HG03342 (cell line): Measurements from ENCODE around the gene ECI2.
A peak's percentile ranks its signal among the peaks of the same experiment; 100 is the strongest.
"Not testable (repeated sequence)": the region's sequence is repeated elsewhere in the genome, so short reads cannot be mapped to it uniquely, and the experiment has no call there.

ENCODE experiments used
- ATAC-seq: cut with Tn5 transposase; IDR thresholded peaks from one replicate; pipeline ENCODE4 v1.9.1; 2021; ENCODE audit warnings: mild to moderate bottlenecking, moderate library complexity; ENCODE audit not compliant: unreplicated experiment

ECI2 gene

DNA sequence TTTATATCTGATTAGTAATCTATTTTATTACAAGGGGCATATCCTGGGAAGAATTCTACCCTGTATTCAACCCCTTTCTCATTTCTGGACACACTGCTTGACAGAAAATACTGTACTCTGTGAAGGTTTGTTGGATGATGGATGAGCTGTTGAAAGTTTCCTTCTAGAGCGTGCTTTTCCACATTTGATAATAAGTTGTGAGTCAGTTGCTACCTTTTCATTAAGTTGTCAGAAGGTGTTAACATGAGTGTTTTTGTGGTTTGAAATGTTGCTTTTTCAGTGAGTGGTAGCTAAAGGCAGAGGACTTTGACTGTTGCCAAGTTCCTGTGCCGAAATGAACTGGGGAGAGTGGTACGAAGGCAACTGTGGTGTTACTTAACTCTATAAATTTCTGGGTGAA, 3.9 kb upstream of the ECI2 start:
- ATAC-seq = no peak

- no peak for ATAC-seq
Observed at GRCh38 chr6:4138186-4138585, 2.8 kb upstream of the ECI2 start.

DNA sequence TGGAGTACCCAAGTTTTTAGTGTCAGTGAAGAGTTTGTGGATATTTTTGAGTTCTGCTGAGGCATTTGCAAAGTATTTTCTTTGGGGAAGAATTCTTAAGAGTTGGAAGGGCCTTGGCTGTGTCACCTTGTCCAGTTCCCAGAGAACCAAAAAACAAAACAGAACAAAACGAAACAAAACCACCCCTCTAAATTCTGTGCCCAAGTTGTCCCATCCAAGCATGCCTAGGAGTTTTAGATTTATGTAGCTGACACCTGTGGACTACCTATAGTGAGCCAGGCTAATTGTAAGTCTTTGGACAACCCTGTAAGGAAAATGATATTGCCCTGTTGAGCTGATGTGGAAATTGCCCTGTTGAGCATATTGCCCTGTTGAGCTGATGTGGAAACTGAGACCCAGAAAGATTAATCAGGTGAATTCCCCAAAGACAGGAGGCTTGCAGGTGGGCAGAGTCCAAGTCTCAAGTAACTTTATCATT, 1.0 kb upstream of the ECI2 start:
- no peak for ATAC-seq

DNA sequence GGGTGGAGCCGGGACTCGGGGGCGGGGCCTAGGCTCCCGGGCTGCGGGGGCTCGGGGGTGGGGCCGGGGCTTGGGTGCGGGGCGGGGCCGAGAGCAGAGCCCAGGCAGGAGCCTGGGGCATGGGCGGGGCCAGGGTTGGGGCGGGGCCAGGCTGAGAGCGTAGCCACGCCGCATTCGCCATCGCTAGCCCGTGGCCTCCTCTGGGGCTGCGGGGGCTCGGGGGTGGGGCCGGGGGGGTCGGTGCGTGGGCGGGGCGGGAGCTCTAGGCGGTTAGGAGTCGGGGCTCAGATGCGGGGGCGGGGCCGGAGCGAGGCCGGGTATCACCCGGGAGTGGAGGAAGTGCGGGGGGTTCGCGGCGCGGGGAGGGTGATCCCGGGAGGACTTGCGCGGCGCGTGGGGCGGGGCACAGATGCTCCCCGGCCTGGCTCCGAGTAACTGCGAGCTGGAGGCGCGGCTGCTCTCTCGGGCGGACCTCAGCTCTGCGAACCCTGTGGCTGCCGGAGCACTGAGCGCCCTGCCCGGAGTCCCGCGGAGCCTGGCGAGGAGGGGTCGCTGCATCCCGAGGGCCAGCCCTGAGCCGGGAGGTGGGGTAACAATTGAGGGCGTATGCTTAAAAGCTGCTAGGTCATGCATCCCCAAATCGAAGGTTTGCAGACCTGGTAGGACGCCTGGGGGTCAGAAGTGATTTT, 434 bp upstream of the ECI2 start:
- peak; percentile 68 for ATAC-seq

- no peak for ATAC-seq
Observed at GRCh38 chr6:4133941-4134838, 1.2 kb downstream of the ECI2 start.

DNA sequence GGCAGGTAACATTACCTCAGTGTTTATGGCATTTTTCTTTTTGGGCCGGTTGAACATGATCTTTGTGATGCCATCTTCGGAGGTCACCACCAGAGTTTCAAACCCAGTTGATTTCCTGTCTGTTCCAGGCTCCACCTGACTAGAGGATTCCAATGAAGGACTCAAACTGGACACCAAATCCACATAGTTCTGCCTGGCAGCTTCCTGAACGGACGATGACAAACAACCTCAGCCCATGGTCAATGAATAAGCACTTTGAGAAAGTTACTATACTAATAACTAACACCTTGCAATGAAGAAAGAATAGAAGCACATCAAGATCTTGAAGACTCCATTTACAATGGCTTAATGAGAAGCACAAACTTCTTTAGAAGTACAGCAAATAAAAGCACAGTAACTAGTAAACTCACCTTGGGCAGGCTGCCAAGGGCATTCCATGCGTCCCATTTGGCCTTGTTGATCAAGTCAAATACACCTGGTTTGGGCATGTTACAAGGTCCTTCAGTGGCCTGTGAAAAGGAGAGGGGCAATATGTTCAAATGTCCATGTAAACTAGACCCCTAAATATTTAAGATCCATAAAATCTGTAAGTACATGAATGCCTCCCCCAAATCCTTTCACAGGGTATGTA, 4.9 kb downstream of the ECI2 start:
- no peak for ATAC-seq

DNA sequence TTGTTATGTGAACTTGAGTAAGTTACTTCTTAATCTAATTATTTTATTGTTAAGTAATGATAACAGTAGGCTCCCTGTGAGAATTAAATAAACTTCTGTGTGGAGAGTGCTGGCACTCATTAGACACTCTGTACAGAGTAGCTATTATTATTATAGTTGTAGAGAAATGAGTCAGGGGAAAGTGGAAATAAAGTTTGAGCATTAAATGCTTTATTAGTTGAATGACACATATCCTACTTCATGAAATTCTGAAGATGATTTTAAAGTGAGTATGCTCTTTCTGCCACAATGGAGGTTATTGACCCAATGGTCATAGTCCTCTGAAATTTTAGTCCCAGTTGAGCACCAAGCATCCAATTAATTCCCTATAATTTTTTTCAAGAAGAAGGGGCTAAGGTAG, 5.9 kb downstream of the ECI2 start:
- ATAC-seq = no peak

DNA sequence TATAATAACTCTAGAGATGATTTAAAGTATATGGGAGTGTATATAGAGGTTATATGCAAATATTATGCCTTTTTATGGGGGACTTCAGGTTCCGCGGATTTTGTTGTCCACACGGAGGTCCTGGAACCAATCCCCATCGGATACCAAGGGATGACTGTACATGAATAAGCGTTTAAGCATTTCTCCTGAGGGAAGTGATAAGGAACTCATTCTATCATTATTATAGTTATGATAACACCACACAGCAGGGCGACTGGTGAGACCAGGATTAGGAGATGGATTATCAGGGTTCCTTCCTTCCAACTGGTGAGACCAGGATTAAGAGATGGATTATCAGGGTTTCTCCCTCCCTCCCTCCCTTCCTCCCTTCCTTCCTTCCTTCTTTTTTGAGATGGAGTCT, 6.6 kb downstream of the ECI2 start:
- ATAC-seq = no peak

GRCh38 chr6:4128072-4128471, 7.3 kb downstream of the ECI2 start:
- no peak for ATAC-seq

GRCh38 chr6:4125933-4126864, 9.2 kb downstream of the ECI2 start:
- no peak for ATAC-seq

- no peak for ATAC-seq
Observed at GRCh38 chr6:4125500-4125899, 9.9 kb downstream of the ECI2 start.

DNA sequence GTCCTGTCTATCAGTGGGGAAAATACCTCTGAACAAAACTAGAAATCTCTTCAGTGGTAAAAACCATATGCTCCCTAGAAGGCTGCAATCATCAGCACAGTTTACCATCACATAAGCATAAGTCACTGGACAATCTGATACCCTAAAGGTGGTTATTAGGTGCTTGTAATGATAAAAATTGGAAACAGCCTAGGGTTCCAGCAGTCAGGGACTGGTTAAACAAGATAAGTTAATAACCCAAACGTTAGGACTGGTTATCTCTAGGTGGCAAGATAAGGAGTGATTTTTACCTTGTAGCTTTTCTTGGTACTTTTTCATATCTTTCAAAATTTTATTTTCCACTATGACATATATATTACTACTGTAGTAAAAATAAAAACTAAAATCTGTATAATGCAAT, 11.0 kb downstream of the ECI2 start:
- ATAC-seq = no peak

DNA sequence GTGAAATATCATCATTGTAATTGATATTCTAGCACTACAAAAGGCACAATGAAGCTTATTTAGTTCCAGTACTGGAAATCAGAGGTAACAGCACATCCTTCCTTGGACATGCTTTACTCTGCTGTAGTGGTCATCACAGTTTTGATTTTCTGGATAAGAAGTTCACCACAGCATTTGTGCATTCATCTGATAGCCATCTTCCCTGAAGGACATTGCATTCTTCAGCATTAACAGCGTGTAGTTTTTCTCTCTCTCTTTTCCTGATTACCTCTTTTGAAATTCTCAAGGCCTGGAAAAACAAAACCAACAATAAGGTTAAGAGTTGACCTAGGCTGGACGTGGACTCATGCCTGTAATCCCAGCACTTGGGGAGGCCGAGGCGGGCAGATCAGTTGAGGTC, 19.6 kb downstream of the ECI2 start:
- no peak for ATAC-seq

- no peak for ATAC-seq
Observed at GRCh38 chr6:4114123-4114522, 21.3 kb downstream of the ECI2 start.

DNA sequence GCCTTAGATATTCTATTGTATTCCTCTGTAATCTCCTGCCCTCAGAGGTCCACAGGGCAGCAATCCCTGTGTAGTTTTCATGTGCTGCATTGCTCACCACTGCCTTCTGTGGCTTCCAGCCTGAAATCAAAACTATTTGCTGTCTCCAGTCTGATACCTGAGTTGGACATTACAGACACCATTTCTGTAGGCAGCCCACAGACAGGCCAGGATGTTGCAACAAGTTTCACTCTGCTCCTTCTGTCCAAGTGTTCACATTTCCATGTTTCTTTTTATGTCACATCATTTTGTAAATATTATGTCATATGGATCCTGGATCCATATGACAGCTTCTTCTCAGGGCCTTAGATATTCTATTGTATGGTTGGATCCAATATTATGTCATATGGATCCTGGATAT, 21.7 kb downstream of the ECI2 start:
- ATAC-seq = no peak

- ATAC-seq = no peak
Observed at GRCh38 chr6:4112366-4112765, 23.0 kb downstream of the ECI2 start.

DNA sequence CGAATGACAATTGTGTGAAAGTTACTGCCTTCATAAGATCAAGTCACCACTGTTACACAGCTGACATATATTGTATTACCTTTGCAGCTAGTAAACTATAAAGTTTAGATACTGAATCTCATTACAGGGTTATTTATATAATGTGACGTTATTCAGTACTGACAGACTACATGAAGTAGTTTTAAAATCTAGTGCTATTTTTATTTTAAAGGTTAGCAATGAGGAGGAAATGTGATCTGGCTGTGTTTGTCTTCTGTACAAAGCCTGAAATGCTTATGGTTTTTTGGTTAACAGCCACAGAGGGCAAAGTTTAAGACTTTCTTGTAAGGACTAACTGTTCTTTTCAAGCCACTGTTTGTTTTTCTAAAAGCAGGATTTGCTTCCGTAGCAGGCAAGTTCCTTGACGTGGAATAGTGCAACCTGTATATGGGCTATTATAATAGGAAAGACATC, 26.0 kb downstream of the ECI2 start:
- ATAC-seq = not testable (repeated sequence)

DNA sequence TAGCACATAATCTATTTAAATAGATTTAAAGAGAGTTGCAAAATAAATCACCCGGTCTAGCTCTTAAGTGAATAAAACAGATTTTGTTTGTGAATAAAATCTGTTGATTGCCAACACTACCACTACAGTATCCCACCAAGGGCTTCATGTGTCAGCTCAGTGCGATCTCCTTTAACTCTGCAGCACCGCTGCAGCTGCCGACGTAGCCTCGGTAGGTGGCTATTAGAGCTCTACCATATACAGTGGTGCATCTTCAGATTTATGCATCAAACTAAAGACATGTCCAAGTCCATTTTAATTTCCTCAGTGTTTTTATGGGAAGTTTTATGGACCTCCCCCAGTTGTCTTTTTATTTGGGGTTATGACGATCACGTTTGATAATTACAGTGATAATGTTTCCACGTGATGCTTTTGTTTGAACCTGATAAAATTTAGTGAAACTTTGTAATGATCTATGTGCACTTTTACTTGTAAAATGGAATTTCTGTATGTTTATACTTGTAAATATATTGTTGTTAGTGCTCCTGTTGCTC, 26.7 kb downstream of the ECI2 start:
- no peak for ATAC-seq

GRCh38 chr6:4107873-4108272, 27.5 kb downstream of the ECI2 start:
- no peak for ATAC-seq

GRCh38 chr6:4105980-4106536, 29.3 kb downstream of the ECI2 start:
- ATAC-seq = no peak
